Measurements from ENCODE around the gene CNPY4.
A peak's percentile ranks its signal among the peaks of the same experiment; 100 is the strongest.

The CNPY4 gene

DNA sequence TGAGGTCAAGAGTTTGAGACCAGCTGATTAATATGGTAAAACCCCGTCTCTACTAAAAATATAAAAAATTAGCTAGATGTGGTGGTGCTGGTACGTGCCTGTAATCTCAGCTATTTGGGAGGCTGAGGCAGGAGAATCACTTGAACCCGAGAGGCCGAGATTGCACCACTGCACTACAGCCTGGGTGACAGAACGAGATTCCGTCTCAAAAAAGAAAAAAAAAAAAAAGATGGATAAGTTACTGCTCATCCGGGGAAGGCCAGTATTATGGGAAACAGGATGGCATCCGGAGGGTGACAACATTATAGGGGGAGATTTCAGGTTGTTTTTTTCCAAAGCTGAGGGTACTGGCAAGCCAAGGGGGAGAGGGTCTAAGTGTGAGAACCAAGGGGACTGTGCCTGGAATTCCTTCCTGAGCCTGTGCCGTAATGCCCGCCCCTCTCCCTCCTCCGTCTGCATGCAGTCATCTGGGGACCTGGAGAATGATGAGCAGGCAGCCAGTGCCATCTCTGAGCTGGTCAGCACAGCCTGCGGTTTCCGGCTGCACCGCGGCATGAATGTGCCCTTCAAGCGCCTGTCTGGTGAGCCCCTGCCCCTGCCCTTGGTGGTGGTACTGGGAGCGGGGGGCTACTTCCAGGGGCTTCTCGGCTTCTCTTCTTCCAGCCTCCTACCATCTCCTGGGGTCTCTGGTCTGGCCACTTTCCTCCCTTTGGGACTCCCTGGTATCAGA, 33.7 kb downstream of the CNPY4 start:
- H3K4me3 ChIP-seq (ENCODE audit: low read depth, low read length), result no peak overlapping the region
- no peak for DNase-seq (ENCODE audit: low read depth, low spot score)
- ChIA-PET POLR2A (interaction anchor here (0.6 kb wide), 2 partner anchors 9 to 32 kb away, joined by 3 to 4 read pairs; no protein-coding TSS in a partner anchor), CTCF (interaction anchor here (0.6 to 1.3 kb wide), 2 partner anchors 14 to 64 kb away, joined by 3 to 4 read pairs; no protein-coding TSS in a partner anchor)
- TF ChIP-seq CTCF (IDR thresholded peaks at IDR 0.05; ENCODE audit: insufficient read depth, low read length, missing control alignments), result no peak

GRCh38 chr7:100153708-100154535, 34.5 kb downstream of the CNPY4 start:
- DNase-seq (ENCODE audit: low read depth, low spot score), result no peak
- H3K4me3 ChIP-seq (ENCODE audit: low read depth, low read length), result no peak overlapping the region
- no peak for TF ChIP-seq CTCF (IDR thresholded peaks at IDR 0.05; ENCODE audit: insufficient read depth, low read length, missing control alignments)
- POLR2A ChIA-PET, result interaction anchor here (0.6 kb wide), 1 partner anchor 31 kb away, joined by 4 read pairs; no protein-coding TSS in a partner anchor
- CTCF ChIA-PET, result interaction anchor here (0.6 to 5.1 kb wide), 3 partner anchors 13 to 63 kb away, joined by 3 to 31 read pairs (median 4); no protein-coding TSS in a partner anchor

GRCh38 chr7:100154651-100155491, 35.4 kb downstream of the CNPY4 start:
- ChIA-PET CTCF (interaction anchor here (5.1 kb wide), 1 partner anchor 23 kb away, joined by 31 read pairs; no protein-coding TSS in a partner anchor), POLR2A (no interaction called here)
- no peak overlapping the region for H3K4me3 ChIP-seq (ENCODE audit: low read depth, low read length)
- no peak for TF ChIP-seq CTCF (IDR thresholded peaks at IDR 0.05; ENCODE audit: insufficient read depth, low read length, missing control alignments)
- no peak for DNase-seq (ENCODE audit: low read depth, low spot score)

GRCh38 chr7:100155553-100156317, 36.3 kb downstream of the CNPY4 start:
- POLR2A ChIA-PET, result interaction anchor here (1.0 kb wide), 1 partner anchor 12 kb away, joined by 5 read pairs; the partner anchor contains the start of gene GAL3ST4
- TF ChIP-seq CTCF (IDR thresholded peaks at IDR 0.05; ENCODE audit: insufficient read depth, low read length, missing control alignments), result no peak
- CTCF ChIA-PET, result interaction anchor here (0.6 to 5.1 kb wide), 2 partner anchors 9 to 24 kb away, joined by 3 to 31 read pairs; no protein-coding TSS in a partner anchor
- H3K4me3 ChIP-seq (ENCODE audit: low read depth, low read length), result no peak overlapping the region
- no peak for DNase-seq (ENCODE audit: low read depth, low spot score)

- TF ChIP-seq CTCF (IDR thresholded peaks at IDR 0.05; ENCODE audit: insufficient read depth, low read length, missing control alignments), result no peak
- H3K4me3 ChIP-seq (ENCODE audit: low read depth, low read length), result peak overlapping the region; percentile 10; the same call in 1 of the 2 replicates
- ChIA-PET CTCF (interaction anchor here (0.6 to 5.1 kb wide), 4 partner anchors 9 to 61 kb away, joined by 3 to 31 read pairs (median 4); no protein-coding TSS in a partner anchor), POLR2A (interaction anchor here (1.0 kb wide), 1 partner anchor 12 kb away, joined by 5 read pairs; the partner anchor contains the start of gene GAL3ST4)
- no peak for DNase-seq (ENCODE audit: low read depth, low spot score)
Measured at GRCh38 chr7:100156331-100157068, 37.1 kb downstream of the CNPY4 start.
